H1 (cell line): ENCODE data around the gene ZNRF3.

ENCODE experiments used
- CREB1 ChIP-seq: IDR thresholded peaks from 2 replicates; pipeline ENCODE4 v1.6.1; 2012; ENCODE audit warnings: inconsistent platforms
- CTCF ChIP-seq, 3 experiments: IDR thresholded peaks; 1 replicate in 2 of 3; 2 replicates in 1 of 3; pipeline versions ENCODE4 v1.5.1 to v1.6.1; 2011; ENCODE audit warnings: low read length in 3 of 3, mild to moderate bottlenecking in 3 of 3, inconsistent platforms in 2 of 3, low read depth in 1 of 3, moderate library complexity in 1 of 3; ENCODE audit not compliant: insufficient read depth in 1 of 3; ENCODE audit errors: control extremely low read depth in 1 of 3
- EGR1 ChIP-seq: IDR thresholded peaks from 2 replicates; pipeline ENCODE4 v1.6.1; 2011; ENCODE audit warnings: low read depth, low read length, borderline replicate concordance
- EZH2 ChIP-seq: fragments of 200-600 bp; sonication (generic); IDR thresholded peaks from 2 replicates; pipeline ENCODE4 v1.7.1; 2012; ENCODE audit warnings: low read depth, mild to moderate bottlenecking, moderate library complexity, low read length, inconsistent platforms; ENCODE audit not compliant: severe bottlenecking
- HDAC6 ChIP-seq: IDR thresholded peaks from one replicate; pipeline ENCODE4 v1.7.1; 2012; ENCODE audit warnings: low read depth, mild to moderate bottlenecking, inconsistent platforms, low read length, moderate library complexity
- MAFK ChIP-seq: IDR thresholded peaks from 2 replicates; pipeline ENCODE4 v1.6.1; 2012; ENCODE audit warnings: low read depth, mild to moderate bottlenecking, improper control_type of control experiment, low read length
- MAX ChIP-seq: IDR thresholded peaks from 2 replicates; pipeline ENCODE4 v1.6.1; 2012; ENCODE audit warnings: inconsistent platforms
- POLR2A ChIP-seq, 2 experiments: IDR thresholded peaks; 1 replicate in 1 of 2; 2 replicates in 1 of 2; pipeline ENCODE4 v1.6.1; 2011; ENCODE audit warnings: low read depth in 2 of 2, low read length in 2 of 2, mild to moderate bottlenecking in 2 of 2; ENCODE audit errors: control extremely low read depth in 1 of 2
- POLR2AphosphoS5 ChIP-seq: IDR thresholded peaks from 2 replicates; pipeline ENCODE4 v1.6.1; 2011; ENCODE audit warnings: low read depth, low read length
- RAD21 ChIP-seq, 2 experiments: IDR thresholded peaks in 1 of 2; conservative IDR thresholded peaks in 1 of 2; 2 replicates each; pipeline ENCODE4 v1.6.1; 2011; ENCODE audit warnings: low read depth in 2 of 2, low read length in 2 of 2, improper control_type of control experiment in 1 of 2, inconsistent platforms in 1 of 2, mild to moderate bottlenecking in 1 of 2, moderate library complexity in 1 of 2
- SIX5 ChIP-seq: IDR thresholded peaks from 2 replicates; pipeline ENCODE4 v1.6.1; 2011; ENCODE audit warnings: mild to moderate bottlenecking, low read depth, low read length
- TAF1 ChIP-seq: IDR thresholded peaks from 2 replicates; pipeline ENCODE4 v1.6.1; 2011; ENCODE audit warnings: mild to moderate bottlenecking, low read depth, low read length
- TF ChIP-seq, protein P1 (sequence below): IDR thresholded peaks from 2 replicates; pipeline ENCODE4 v1.6.1; 2012; ENCODE audit warnings: low read length, inconsistent platforms

- TF ChIP-seq SIX5 (no peak), CTCF (IDR thresholded peaks at IDR 0.05; ENCODE audit: control extremely low read depth in 1 of 3, insufficient read depth in 1 of 3, low read depth in 1 of 3, low read length in 3 of 3) (no peak), EGR1 (no peak), POLR2A (IDR thresholded peaks at IDR 0.05; ENCODE audit: control extremely low read depth in 1 of 2, low read depth in 2 of 2, low read length in 2 of 2) (no peak), EZH2 (no peak), CREB1 (no peak), RAD21 (IDR thresholded peaks at IDR 0.05 in 1 of 2, conservative IDR thresholded peaks at IDR 0.05 in 1 of 2; ENCODE audit: low read depth in 2 of 2, low read length in 2 of 2) (no peak), POLR2AphosphoS5 (no peak), HDAC6 (no peak), TAF1 (no peak), MAFK (no peak), MAX (no peak)
- TF ChIP-seq, protein P1, sequence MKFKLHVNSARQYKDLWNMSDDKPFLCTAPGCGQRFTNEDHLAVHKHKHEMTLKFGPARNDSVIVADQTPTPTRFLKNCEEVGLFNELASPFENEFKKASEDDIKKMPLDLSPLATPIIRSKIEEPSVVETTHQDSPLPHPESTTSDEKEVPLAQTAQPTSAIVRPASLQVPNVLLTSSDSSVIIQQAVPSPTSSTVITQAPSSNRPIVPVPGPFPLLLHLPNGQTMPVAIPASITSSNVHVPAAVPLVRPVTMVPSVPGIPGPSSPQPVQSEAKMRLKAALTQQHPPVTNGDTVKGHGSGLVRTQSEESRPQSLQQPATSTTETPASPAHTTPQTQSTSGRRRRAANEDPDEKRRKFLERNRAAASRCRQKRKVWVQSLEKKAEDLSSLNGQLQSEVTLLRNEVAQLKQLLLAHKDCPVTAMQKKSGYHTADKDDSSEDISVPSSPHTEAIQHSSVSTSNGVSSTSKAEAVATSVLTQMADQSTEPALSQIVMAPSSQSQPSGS, result no peak
These were observed 75.2 kb downstream of the ZNRF3 start for GRCh38 chr22:28958611-28959010.
